BLaER1 (cell line): Measurements from ENCODE around the gene TENM4.

Experiments
- H3K27ac ChIP-seq: shearing (Covaris generic); formaldehyde crosslinking; 2 replicates; pipeline ENCODE4 v1.8.1; 2022
- H3K27me3 ChIP-seq: shearing (Covaris generic); formaldehyde crosslinking; 2 replicates; pipeline ENCODE4 v1.8.1; 2022
- H3K36me3 ChIP-seq: shearing (Covaris generic); formaldehyde crosslinking; 2 replicates; pipeline ENCODE4 v1.8.1; 2022
- H3K4me1 ChIP-seq: shearing (Covaris generic); formaldehyde crosslinking; 2 replicates; pipeline ENCODE4 v1.8.1; 2022
- H3K4me2 ChIP-seq: shearing (Covaris generic); formaldehyde crosslinking; 2 replicates; pipeline ENCODE4 v1.8.1; 2022
- H3K4me3 ChIP-seq: shearing (Covaris generic); formaldehyde crosslinking; 2 replicates; pipeline ENCODE4 v1.8.1; 2022
- H3K9ac ChIP-seq: shearing (Covaris generic); formaldehyde crosslinking; 2 replicates; pipeline ENCODE4 v1.8.1; 2022
- H3K9me3 ChIP-seq: shearing (Covaris generic); formaldehyde crosslinking; 2 replicates; pipeline ENCODE4 v1.8.1; 2022
- H4K20me1 ChIP-seq: shearing (Covaris generic); formaldehyde crosslinking; 2 replicates; pipeline ENCODE4 v1.8.1; 2022
- Cebpa-rat ChIP-seq: shearing (Covaris generic); IDR thresholded peaks from 2 replicates; pipeline ENCODE4 v1.8.1; 2022

The TENM4 gene

DNA sequence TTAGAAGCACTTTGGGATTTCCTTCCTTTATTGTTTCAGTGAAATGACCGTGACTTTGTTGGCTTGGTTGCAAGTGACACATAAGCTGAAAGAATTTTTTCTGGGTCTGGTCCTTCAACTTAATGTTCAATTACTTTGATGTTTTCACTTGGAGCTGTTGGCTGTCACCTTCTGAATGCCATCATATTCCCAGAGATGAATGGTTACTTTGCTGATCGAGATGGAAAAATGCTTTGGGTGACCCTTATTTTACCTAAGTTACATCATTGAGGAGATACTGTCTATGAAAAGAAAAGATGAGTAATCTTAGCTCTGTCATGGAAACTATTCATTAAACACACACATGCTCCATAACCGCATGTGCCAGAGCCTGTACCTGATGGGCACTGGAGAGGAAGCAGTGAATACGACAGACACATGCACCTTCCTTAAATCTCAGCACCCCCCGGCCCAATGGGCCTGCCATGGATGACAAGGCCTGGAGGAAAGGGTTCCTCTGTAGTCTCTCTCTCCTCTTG, 76.9 kb downstream of the TENM4 start:
- H3K9ac ChIP-seq = no peak overlapping the region
- no peak overlapping the region for H3K4me2 ChIP-seq
- H3K27me3 ChIP-seq = no peaks in the 10 kb centered on the region
- H3K36me3 ChIP-seq = no peaks in the 10 kb centered on the region
- no peaks in the 10 kb centered on the region for H3K9me3 ChIP-seq
- no peak overlapping the region for H3K4me3 ChIP-seq
- peaks cover 57% of the 10 kb centered on the region for H3K4me1 ChIP-seq
- no peaks in the 10 kb centered on the region for H4K20me1 ChIP-seq
- no peak for TF ChIP-seq Cebpa-rat
- H3K27ac ChIP-seq = no peak overlapping the region

GRCh38 chr11:79363256-79363655, 77.6 kb downstream of the TENM4 start:
- Histone ChIP-seq H3K27me3 (no peaks in the 10 kb centered on the region), H3K4me2 (no peak overlapping the region), H4K20me1 (no peaks in the 10 kb centered on the region), H3K9ac (no peak overlapping the region), H3K36me3 (no peaks in the 10 kb centered on the region), H3K27ac (no peak overlapping the region), H3K9me3 (no peaks in the 10 kb centered on the region), H3K4me3 (no peak overlapping the region), H3K4me1 (peaks cover 53% of the 10 kb centered on the region)
- no peak for TF ChIP-seq Cebpa-rat

- Histone ChIP-seq H3K4me2 (no peak overlapping the region), H3K27me3 (no peaks in the 10 kb centered on the region), H3K9me3 (no peaks in the 10 kb centered on the region), H3K4me1 (peaks cover 53% of the 10 kb centered on the region), H3K27ac (no peak overlapping the region), H3K9ac (no peak overlapping the region), H3K4me3 (no peak overlapping the region), H3K36me3 (no peaks in the 10 kb centered on the region), H4K20me1 (no peaks in the 10 kb centered on the region)
- TF ChIP-seq Cebpa-rat = no peak
Observed at GRCh38 chr11:79362821-79363220, 78.0 kb downstream of the TENM4 start.

DNA sequence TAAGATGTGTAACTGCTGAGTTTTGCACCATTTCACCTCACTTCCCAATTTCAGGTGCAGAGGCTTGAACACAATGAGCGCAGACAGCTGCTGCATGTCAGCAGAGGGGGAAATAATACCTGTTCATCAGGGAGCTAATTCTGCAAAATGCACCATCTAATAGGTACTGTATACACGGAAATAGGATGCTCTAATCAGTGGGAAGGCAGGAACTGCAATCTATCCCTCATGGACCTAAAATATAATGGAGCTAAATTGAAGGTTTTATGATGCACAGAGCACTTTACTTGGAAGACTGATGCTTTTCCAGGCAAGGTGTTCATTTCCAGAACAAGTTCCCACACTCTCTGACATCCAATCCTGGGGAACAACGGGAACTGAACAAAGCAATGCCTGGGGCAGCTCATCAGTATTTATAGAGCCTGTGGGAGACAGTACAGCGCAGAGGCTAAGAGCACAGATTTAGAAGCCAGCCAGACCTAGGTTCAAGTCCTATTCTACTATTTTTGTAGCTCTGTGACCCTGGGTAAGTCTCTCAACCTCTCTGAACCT, 78.5 kb downstream of the TENM4 start:
- TF ChIP-seq Cebpa-rat = no peak
- H3K4me3 ChIP-seq = no peak overlapping the region
- no peaks in the 10 kb centered on the region for H3K27me3 ChIP-seq
- no peaks in the 10 kb centered on the region for H3K9me3 ChIP-seq
- peaks cover 48% of the 10 kb centered on the region for H3K4me1 ChIP-seq
- 0 out of 2 replicates have a peak, but pooled peaks cover under 1% of the 10 kb centered on the region for H3K36me3 ChIP-seq
- no peaks in the 10 kb centered on the region for H4K20me1 ChIP-seq
- no peak overlapping the region for H3K27ac ChIP-seq
- no peak overlapping the region for H3K4me2 ChIP-seq
- H3K9ac ChIP-seq = no peak overlapping the region

DNA sequence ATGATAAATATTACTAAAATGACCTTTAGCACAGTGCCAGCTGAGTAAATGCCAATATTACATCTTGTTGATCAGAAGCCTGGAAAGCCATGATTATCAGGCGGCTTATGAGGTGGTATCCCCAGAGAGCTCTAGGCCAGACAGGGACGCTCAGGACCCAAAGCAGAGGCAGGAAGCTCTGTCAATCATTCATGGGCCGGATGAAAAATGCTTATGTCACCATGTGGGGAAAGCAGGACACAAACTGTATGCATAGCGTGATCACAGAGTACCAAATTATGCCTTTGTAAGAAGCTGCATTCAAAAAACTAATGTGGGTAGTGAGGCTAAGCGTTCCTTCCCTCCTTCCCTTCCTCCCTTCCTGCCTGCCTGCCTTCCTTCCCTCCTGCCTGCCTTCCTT, 82.6 kb downstream of the TENM4 start:
- 0 out of 2 replicates have a peak, but pooled peaks cover 4% of the 10 kb centered on the region for H3K36me3 ChIP-seq
- H4K20me1 ChIP-seq = no peaks in the 10 kb centered on the region
- peak overlapping the region; percentile 15; the same call in 1 of the 2 replicates for H3K4me2 ChIP-seq
- H3K27me3 ChIP-seq = no peaks in the 10 kb centered on the region
- H3K4me3 ChIP-seq = no peak overlapping the region
- H3K4me1 ChIP-seq = peaks cover 49% of the 10 kb centered on the region
- no peak overlapping the region for H3K27ac ChIP-seq
- H3K9ac ChIP-seq = no peak overlapping the region
- H3K9me3 ChIP-seq = 0 out of 2 replicates have a peak, but pooled peaks cover 5% of the 10 kb centered on the region
- no peak for TF ChIP-seq Cebpa-rat

DNA sequence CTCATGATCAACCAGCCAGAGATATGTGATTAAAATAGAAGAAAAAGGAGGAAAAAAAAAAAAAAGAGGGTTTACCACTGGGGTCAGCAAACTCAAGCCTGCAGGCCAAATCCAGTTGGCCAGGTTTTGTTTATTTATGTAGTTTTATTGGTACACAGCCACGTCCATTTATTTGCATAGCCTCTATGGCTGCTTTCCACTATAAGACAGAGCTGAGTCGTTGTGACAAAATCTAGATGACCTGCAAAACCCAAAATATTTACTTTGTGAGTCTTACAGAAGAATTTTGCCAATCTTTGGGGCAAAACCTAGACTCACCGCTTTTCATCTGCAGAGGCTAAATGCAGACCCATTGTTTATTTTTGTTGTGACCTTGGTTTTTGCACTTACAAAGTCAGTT, 87.1 kb downstream of the TENM4 start:
- 0 out of 2 replicates have a peak, but pooled peaks cover 7% of the 10 kb centered on the region for H3K36me3 ChIP-seq
- peak overlapping the region; percentile 62; the same call in 1 of the 2 replicates for H3K27ac ChIP-seq
- TF ChIP-seq Cebpa-rat = no peak
- H3K4me2 ChIP-seq = peak overlapping the region; percentile 73
- peak overlapping the region; percentile 47 for H3K9ac ChIP-seq
- no peaks in the 10 kb centered on the region for H3K27me3 ChIP-seq
- H3K9me3 ChIP-seq = 0 out of 2 replicates have a peak, but pooled peaks cover 5% of the 10 kb centered on the region
- H4K20me1 ChIP-seq = no peaks in the 10 kb centered on the region; the same call in 1 of the 2 replicates
- H3K4me1 ChIP-seq = peaks cover 54% of the 10 kb centered on the region
- 0 out of 2 replicates have a peak overlapping the region, but pooled peaks have one; percentile 16 for H3K4me3 ChIP-seq

DNA sequence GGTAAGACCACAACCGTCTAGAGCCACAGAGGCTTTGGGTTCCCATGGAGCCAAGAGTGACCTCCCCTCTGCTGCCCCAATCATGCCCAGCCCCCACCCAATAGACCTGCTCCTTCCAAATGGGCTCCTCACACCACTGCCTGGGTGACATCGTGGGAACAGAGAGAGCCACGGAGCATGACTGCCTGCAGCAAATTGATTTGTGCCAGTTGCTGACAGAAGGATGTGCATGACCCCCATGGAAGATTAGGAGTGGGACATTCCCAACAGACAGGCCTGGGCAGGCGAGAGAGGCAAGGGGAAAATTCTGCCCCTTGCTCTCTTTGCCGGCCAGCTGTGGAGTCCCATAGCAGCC, 88.5 kb downstream of the TENM4 start:
- peak overlapping the region; percentile 73 for H3K4me2 ChIP-seq
- no peak overlapping the region for H3K4me3 ChIP-seq
- peak overlapping the region; percentile 47; the same call in 1 of the 2 replicates for H3K9ac ChIP-seq
- peak overlapping the region; percentile 62 for H3K27ac ChIP-seq
- 0 out of 2 replicates have a peak, but pooled peaks cover 5% of the 10 kb centered on the region for H3K9me3 ChIP-seq
- 0 out of 2 replicates have a peak, but pooled peaks cover 8% of the 10 kb centered on the region for H3K36me3 ChIP-seq
- H3K4me1 ChIP-seq = peaks cover 47% of the 10 kb centered on the region
- TF ChIP-seq Cebpa-rat = no peak
- H4K20me1 ChIP-seq = no peaks in the 10 kb centered on the region; the same call in 1 of the 2 replicates
- no peaks in the 10 kb centered on the region for H3K27me3 ChIP-seq

DNA sequence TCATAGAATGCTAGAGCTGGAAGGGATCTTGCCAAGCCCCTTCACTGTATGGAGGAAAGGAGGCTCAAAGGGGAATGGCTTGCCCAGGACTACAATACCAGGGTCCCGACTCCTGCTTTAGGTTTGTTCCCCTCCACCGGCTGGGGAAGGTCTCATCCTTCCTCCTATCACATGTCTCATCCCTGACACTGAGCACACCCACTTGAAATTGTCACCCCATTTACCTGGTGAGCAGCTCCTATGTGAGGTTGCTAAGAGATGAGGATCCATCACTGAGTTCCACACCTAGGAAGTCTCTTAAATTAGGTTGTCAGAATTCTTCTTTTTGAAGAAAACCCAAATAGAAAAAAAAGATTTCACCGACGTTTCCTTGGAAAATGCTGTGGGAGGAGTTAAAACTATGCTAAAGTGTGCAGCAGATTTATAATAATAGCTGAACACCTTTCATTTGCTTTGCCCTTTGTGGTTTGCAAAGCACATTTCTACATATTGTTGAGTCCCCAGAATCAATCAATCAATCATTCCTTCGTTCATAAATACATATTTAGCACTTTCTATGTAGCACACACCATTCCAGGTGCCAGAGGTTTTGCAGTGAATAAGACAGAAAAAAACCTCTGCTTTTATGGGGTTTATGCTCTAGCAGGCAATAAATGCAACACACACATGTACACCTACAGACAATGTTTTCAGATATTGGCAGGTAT, 91.7 kb downstream of the TENM4 start:
- Histone ChIP-seq H3K4me2 (no peak overlapping the region), H3K4me3 (no peak overlapping the region), H3K4me1 (peaks cover 37% of the 10 kb centered on the region), H3K27me3 (no peaks in the 10 kb centered on the region), H3K27ac (no peak overlapping the region), H3K9me3 (no peaks in the 10 kb centered on the region), H4K20me1 (peaks cover 3% of the 10 kb centered on the region; the same call in 1 of the 2 replicates), H3K36me3 (0 out of 2 replicates have a peak, but pooled peaks cover 4% of the 10 kb centered on the region), H3K9ac (no peak overlapping the region)
- TF ChIP-seq Cebpa-rat = no peak

DNA sequence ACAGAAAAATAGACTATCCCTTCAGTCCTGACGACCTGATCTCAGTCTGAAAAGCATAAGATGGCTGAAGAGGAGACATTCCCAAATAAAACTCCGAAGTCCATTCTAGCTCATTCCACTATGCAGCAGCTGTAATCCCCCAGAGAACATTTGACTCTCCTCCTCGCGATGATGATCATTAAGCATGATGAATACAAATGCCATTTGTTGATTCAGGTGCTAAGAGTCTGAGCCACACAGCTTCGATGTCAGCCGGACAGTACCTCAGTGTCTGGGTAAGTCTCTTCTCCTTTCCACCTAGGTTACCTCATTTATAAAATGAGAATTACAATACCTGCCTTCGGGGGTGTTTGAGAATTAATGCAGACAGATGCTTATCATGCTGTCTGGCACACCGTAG, 94.8 kb downstream of the TENM4 start:
- peaks cover 24% of the 10 kb centered on the region for H3K4me1 ChIP-seq
- 0 out of 2 replicates have a peak, but pooled peaks cover 4% of the 10 kb centered on the region for H3K36me3 ChIP-seq
- H3K9me3 ChIP-seq = no peaks in the 10 kb centered on the region
- no peak overlapping the region for H3K4me3 ChIP-seq
- H3K27ac ChIP-seq = no peak overlapping the region
- no peak for TF ChIP-seq Cebpa-rat
- H4K20me1 ChIP-seq = peaks cover 23% of the 10 kb centered on the region; the same call in 1 of the 2 replicates
- no peak overlapping the region for H3K4me2 ChIP-seq
- no peaks in the 10 kb centered on the region for H3K27me3 ChIP-seq
- H3K9ac ChIP-seq = no peak overlapping the region

DNA sequence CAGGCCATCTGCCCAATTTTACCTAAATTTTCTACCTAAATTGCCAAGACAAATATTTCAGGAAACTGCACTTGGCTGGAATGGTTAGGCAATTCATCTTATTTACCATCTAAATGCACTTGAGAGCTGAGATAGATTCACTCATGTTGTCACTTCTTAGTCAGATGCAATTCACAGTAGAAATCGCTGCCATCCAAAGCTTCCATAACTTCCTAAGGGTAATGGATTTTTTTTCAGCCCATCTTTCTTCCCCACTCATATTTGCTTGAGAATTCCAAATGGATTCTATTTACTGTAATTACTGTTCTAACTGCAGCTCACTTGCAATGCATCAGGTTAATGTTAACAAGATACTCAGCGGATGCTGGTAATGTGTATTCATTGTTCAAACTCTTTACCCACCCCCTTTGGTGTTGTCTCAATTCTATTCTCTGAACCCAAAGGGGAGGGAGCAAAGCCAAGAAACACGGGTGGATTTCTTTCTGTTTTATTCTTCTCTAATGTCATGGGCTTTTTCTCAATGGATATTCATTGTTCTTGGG, 96.0 kb downstream of the TENM4 start:
- 0 out of 2 replicates have a peak, but pooled peaks cover 4% of the 10 kb centered on the region for H3K36me3 ChIP-seq
- no peak for TF ChIP-seq Cebpa-rat
- H3K4me3 ChIP-seq = no peak overlapping the region
- H3K4me2 ChIP-seq = no peak overlapping the region
- no peaks in the 10 kb centered on the region for H3K9me3 ChIP-seq
- H4K20me1 ChIP-seq = peaks cover 23% of the 10 kb centered on the region; the same call in 1 of the 2 replicates
- no peaks in the 10 kb centered on the region for H3K27me3 ChIP-seq
- no peak overlapping the region for H3K27ac ChIP-seq
- H3K4me1 ChIP-seq = peaks cover 22% of the 10 kb centered on the region
- H3K9ac ChIP-seq = no peak overlapping the region
